Measurements from ENCODE around the gene EPHB2. TPM values are rescaled to one million over a fixed set of nuclear protein-coding genes. Genes with fewer than 3 reads are reported as not detected.

The EPHB2 gene
- 3.5 and 25.9 TPM in 2 replicates for total RNA-seq

DNA sequence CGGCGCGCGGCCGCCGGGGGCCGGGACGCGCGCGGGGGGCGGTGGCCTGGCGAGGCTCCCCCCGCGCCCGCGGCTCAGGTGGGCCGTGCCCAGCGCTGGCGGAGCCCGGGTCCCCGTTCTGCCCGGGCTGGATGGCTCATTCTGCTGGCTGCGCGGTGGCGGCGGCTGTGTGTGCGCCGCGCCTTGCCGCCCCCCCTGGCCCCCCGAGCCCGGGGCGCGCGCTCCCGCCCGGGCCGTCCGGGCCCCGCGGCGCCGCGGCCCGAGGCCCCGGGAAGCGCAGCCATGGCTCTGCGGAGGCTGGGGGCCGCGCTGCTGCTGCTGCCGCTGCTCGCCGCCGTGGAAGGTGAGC, at the start of gene EPHB2:
Gene EPHB2 (plus strand): TSS at position 139 of the 349 bp plus-strand sequence. CDS start 144 bp downstream, at position 283.

Small RNA genes within 50 kb of the gene (small RNA-seq; reads per million reads assigned to genes)
- gene MIR4253 (not detected), gene MIR4684 (not detected)

Other genes starting within 250 kb of the EPHB2 start
- gene EPHA8, start 147.3 kb upstream of the EPHB2 start, total RNA-seq: not detected in 2 replicates
- gene C1QA, start 74.2 kb upstream of the EPHB2 start, total RNA-seq: not detected in 2 replicates
- gene C1QC, start 67.2 kb upstream of the EPHB2 start, total RNA-seq: not detected in 2 replicates
- gene C1QB, start 57.6 kb upstream of the EPHB2 start, total RNA-seq: not detected in 2 replicates

All from placental epithelial cell (primary cell).